HCT116 (cell line): ENCODE results near the gene APOL5.

ENCODE experiments used
- CTCF ChIP-seq, 3 experiments: fragments of 200-600 bp in 1 of 3; sonication (generic) in 1 of 3; IDR thresholded peaks in 2 of 3; conservative IDR thresholded peaks in 1 of 3; 2 replicates each; pipeline ENCODE4 v1.5.1; 2012 to 2017; ENCODE audit warnings: low read depth in 2 of 3, low read length in 2 of 3, antibody characterized with exemption in 1 of 3, borderline replicate concordance in 1 of 3, control low read depth in 1 of 3, mild to moderate bottlenecking in 1 of 3, mixed read lengths in 1 of 3, mixed run types in 1 of 3, moderate library complexity in 1 of 3; ENCODE audit not compliant: insufficient read depth in 1 of 3
- MAX ChIP-seq: IDR thresholded peaks from 2 replicates; pipeline ENCODE4 v1.6.1; 2012
- POLR2A ChIP-seq: IDR thresholded peaks from 2 replicates; pipeline ENCODE4 v1.7.0; 2011; ENCODE audit warnings: borderline replicate concordance; ENCODE audit not compliant: insufficient read depth, insufficient read length; ENCODE audit errors: extremely low read depth
- RAD21 ChIP-seq: IDR thresholded peaks from 2 replicates; pipeline ENCODE4 v1.6.1; 2012; ENCODE audit warnings: low read depth, mild to moderate bottlenecking
- ZBTB33 ChIP-seq: IDR thresholded peaks from 2 replicates; pipeline ENCODE4 v1.6.1; 2011; ENCODE audit warnings: mild to moderate bottlenecking, low read length, moderate library complexity; ENCODE audit not compliant: insufficient replicate concordance; ENCODE audit errors: extremely low read depth

GRCh38 chr22:35690001-35690400 lies 27.7 kb upstream of the APOL5 start:
- no peak for TF ChIP-seq RAD21
- no peak for TF ChIP-seq CTCF (IDR thresholded peaks at IDR 0.05 in 2 of 3, conservative IDR thresholded peaks at IDR 0.05 in 1 of 3; ENCODE audit: borderline replicate concordance in 1 of 3, insufficient read depth in 1 of 3, low read depth in 2 of 3, low read length in 2 of 3)
- TF ChIP-seq ZBTB33, result no peak
- no peak for TF ChIP-seq POLR2A
- TF ChIP-seq MAX, result no peak
